H1 (cell line): ENCODE results near the gene FAM227B. TPM values are rescaled to one million over a fixed set of nuclear protein-coding genes. Genes with fewer than 3 reads are reported as not detected.

Experiments
- CTCF ChIA-PET: fragments of 300-600 bp; sonication (Branson Sonifier 250); formaldehyde crosslinking; loops from one replicate; lab custom pipeline; 2021; ENCODE audit not compliant: partially characterized antibody; lab: Charles Lee
- POLR2A ChIA-PET: fragments of 300-600 bp; sonication (Branson Sonifier 250); formaldehyde crosslinking; loops from one replicate; lab custom pipeline; 2021; ENCODE audit warnings: inconsistent platforms; ENCODE audit not compliant: partially characterized antibody; lab: Charles Lee
- DNase-seq, 2 experiments: peaks; one replicate each; pipeline versions ENCODE4 v3.0.0 to v3.0.0-alpha.2; 2010 to 2022; ENCODE audit warnings: low spot score in 2 of 2, low read depth in 1 of 2, mixed read lengths in 1 of 2
- FAIRE-seq: peaks from 2 replicates; lab custom pipeline; 2011; peaks lifted over from hg19 to GRCh38; lab: Jason Lieb, UNC
- H2AFZ ChIP-seq: 2 replicates; pipeline ENCODE4 v1.8.1; 2012; ENCODE audit warnings: low read length, inconsistent platforms
- H2AK5ac ChIP-seq: 2 replicates; pipeline ENCODE4 v1.6.1; 2013; ENCODE audit warnings: low read depth, low read length
- H2BK120ac ChIP-seq: replicated peaks from 2 replicates; pipeline ENCODE3; 2013; ENCODE audit warnings: low read depth, low read length, inconsistent platforms
- H2BK12ac ChIP-seq: 2 replicates; pipeline ENCODE4 v1.6.1; 2013; ENCODE audit warnings: low read depth, low read length
- H2BK15ac ChIP-seq: 2 replicates; pipeline ENCODE4 v1.6.1; 2013; ENCODE audit warnings: low read length
- H2BK20ac ChIP-seq: 2 replicates; pipeline ENCODE4 v1.6.1; 2013; ENCODE audit warnings: low read length
- H2BK5ac ChIP-seq: 2 replicates; pipeline ENCODE4 v1.6.1; 2013; ENCODE audit warnings: low read depth, low read length
- H3K14ac ChIP-seq: 2 replicates; pipeline ENCODE4 v1.6.1; 2013; ENCODE audit warnings: inconsistent platforms; ENCODE audit not compliant: insufficient read length
- H3K18ac ChIP-seq: 2 replicates; pipeline ENCODE4 v1.6.1; 2013; ENCODE audit warnings: low read length; ENCODE audit errors: extremely low read depth
- H3K23ac ChIP-seq: 2 replicates; pipeline ENCODE4 v1.6.1; 2013; ENCODE audit warnings: inconsistent platforms; ENCODE audit not compliant: insufficient read length
- H3K23me2 ChIP-seq: 2 replicates; pipeline ENCODE4 v1.6.1; 2013; ENCODE audit warnings: low read depth, low read length
- H3K27ac ChIP-seq: 2 replicates; pipeline ENCODE4 v1.6.1; 2011; ENCODE audit warnings: low read depth, low read length, inconsistent platforms
- H3K27me3 ChIP-seq, 4 experiments: replicated peaks in 1 of 4; 1 replicate in 1 of 4; 2 replicates in 3 of 4; pipeline versions ENCODE4 v1.6.1 to v1.8.1; 2011 to 2013; ENCODE audit warnings: low read length in 3 of 4, mild to moderate bottlenecking in 3 of 4, inconsistent platforms in 2 of 4, mixed read lengths in 2 of 4, moderate library complexity in 1 of 4; ENCODE audit not compliant: control insufficient read depth in 3 of 4, insufficient read depth in 3 of 4; ENCODE audit errors: extremely low read depth in 1 of 4
- H3K36me3 ChIP-seq, 4 experiments: 2 replicates each; pipeline versions ENCODE4 v1.6.1 to v1.8.1; 2011 to 2013; ENCODE audit warnings: mild to moderate bottlenecking in 4 of 4, low read length in 3 of 4, moderate library complexity in 2 of 4, control low read depth in 1 of 4, inconsistent platforms in 1 of 4; ENCODE audit not compliant: insufficient read depth in 4 of 4, control insufficient read depth in 2 of 4
- H3K4ac ChIP-seq: replicated peaks from 2 replicates; pipeline ENCODE3; 2013; ENCODE audit warnings: low read length, low read depth, mixed read lengths, inconsistent platforms; ENCODE audit not compliant: insufficient read length
- H3K4me1 ChIP-seq, 4 experiments: replicated peaks in 1 of 4; 1 replicate in 1 of 4; 2 replicates in 3 of 4; pipeline versions ENCODE4 v1.6.1 to v1.8.1; 2011 to 2013; ENCODE audit warnings: low read length in 3 of 4, inconsistent platforms in 2 of 4, mixed read lengths in 1 of 4; ENCODE audit not compliant: insufficient read depth in 4 of 4, control insufficient read depth in 3 of 4
- H3K4me2 ChIP-seq, 2 experiments: 2 replicates each; pipeline versions ENCODE4 v1.6.1 to v1.8.1; 2011 to 2013; ENCODE audit warnings: low read depth in 2 of 2, low read length in 2 of 2, control low read depth in 1 of 2, inconsistent platforms in 1 of 2, mild to moderate bottlenecking in 1 of 2; ENCODE audit not compliant: insufficient read depth in 1 of 2
- H3K4me3 ChIP-seq, 4 experiments: fragments of 200-600, 300-600 bp in 1 of 4; sonication (generic), shearing (Covaris generic), sonication (Bioruptor Twin) in 1 of 4; 2 replicates each; pipeline versions ENCODE4 v1.5.1 to v1.8.1; 2011 to 2016; ENCODE audit warnings: low read length in 4 of 4, low read depth in 3 of 4, control low read depth in 2 of 4, inconsistent platforms in 2 of 4, mild to moderate bottlenecking in 2 of 4, mixed read lengths in 1 of 4, moderate library complexity in 1 of 4; ENCODE audit not compliant: insufficient read depth in 2 of 4; ENCODE audit errors: extremely low read depth in 1 of 4
- H3K56ac ChIP-seq: replicated peaks from 2 replicates; pipeline ENCODE3; 2013; ENCODE audit warnings: low read depth, mild to moderate bottlenecking, mixed read lengths, low read length, inconsistent platforms; ENCODE audit not compliant: insufficient read length
- H3K79me1 ChIP-seq: 2 replicates; pipeline ENCODE4 v1.6.1; 2013; ENCODE audit warnings: low read depth, low read length, control low read depth
- H3K79me2 ChIP-seq, 2 experiments: 2 replicates each; pipeline versions ENCODE4 v1.6.1 to v1.8.1; 2012 to 2013; ENCODE audit warnings: low read length in 2 of 2, mild to moderate bottlenecking in 2 of 2, inconsistent platforms in 1 of 2; ENCODE audit not compliant: insufficient read depth in 2 of 2, control insufficient read depth in 1 of 2
- H3K9ac ChIP-seq, 4 experiments: replicated peaks in 1 of 4; 1 replicate in 1 of 4; 2 replicates in 3 of 4; pipeline versions ENCODE4 v1.6.1 to v1.8.1; 2011 to 2013; ENCODE audit warnings: low read depth in 3 of 4, low read length in 3 of 4, control low read depth in 2 of 4, mild to moderate bottlenecking in 2 of 4, moderate library complexity in 2 of 4, inconsistent platforms in 1 of 4; ENCODE audit errors: extremely low read depth in 1 of 4
- H3K9me3 ChIP-seq, 2 experiments: 2 replicates each; pipeline versions ENCODE4 v1.6.1 to v1.8.1; 2012 to 2013; ENCODE audit warnings: mild to moderate bottlenecking in 2 of 2, moderate library complexity in 2 of 2, control low read depth in 1 of 2, inconsistent platforms in 1 of 2, low read depth in 1 of 2, low read length in 1 of 2, mixed read lengths in 1 of 2; ENCODE audit not compliant: insufficient read depth in 2 of 2
- H4K20me1 ChIP-seq, 2 experiments: replicated peaks in 1 of 2; 2 replicates each; pipeline versions ENCODE3 to v1.8.1; 2011 to 2013; ENCODE audit warnings: inconsistent platforms in 2 of 2, low read length in 2 of 2, mild to moderate bottlenecking in 1 of 2; ENCODE audit not compliant: insufficient read depth in 2 of 2, control insufficient read depth in 1 of 2
- H4K5ac ChIP-seq: 2 replicates; pipeline ENCODE4 v1.6.1; 2013; ENCODE audit warnings: low read length, low read depth, mixed read lengths, inconsistent platforms; ENCODE audit not compliant: insufficient read length
- H4K8ac ChIP-seq: 2 replicates; pipeline ENCODE4 v1.8.0; 2013; ENCODE audit warnings: mild to moderate bottlenecking, moderate library complexity, low read length, inconsistent platforms; ENCODE audit not compliant: insufficient read depth; ENCODE audit errors: extremely low read depth
- H4K91ac ChIP-seq: replicated peaks from 2 replicates; pipeline ENCODE3; 2013; ENCODE audit warnings: low read length, mixed read lengths, inconsistent platforms; ENCODE audit not compliant: insufficient read length
- CTCF ChIP-seq, 3 experiments: IDR thresholded peaks; 1 replicate in 2 of 3; 2 replicates in 1 of 3; pipeline versions ENCODE4 v1.5.1 to v1.6.1; 2011; ENCODE audit warnings: low read length in 3 of 3, mild to moderate bottlenecking in 3 of 3, inconsistent platforms in 2 of 3, low read depth in 1 of 3, moderate library complexity in 1 of 3; ENCODE audit not compliant: insufficient read depth in 1 of 3; ENCODE audit errors: control extremely low read depth in 1 of 3
- RAD21 ChIP-seq, 2 experiments: IDR thresholded peaks in 1 of 2; conservative IDR thresholded peaks in 1 of 2; 2 replicates each; pipeline ENCODE4 v1.6.1; 2011; ENCODE audit warnings: low read depth in 2 of 2, low read length in 2 of 2, improper control_type of control experiment in 1 of 2, inconsistent platforms in 1 of 2, mild to moderate bottlenecking in 1 of 2, moderate library complexity in 1 of 2
- SUZ12 ChIP-seq: fragments of 200-600 bp; sonication (generic); IDR thresholded peaks from 2 replicates; pipeline ENCODE4 v1.6.1; 2012; ENCODE audit warnings: mild to moderate bottlenecking, inconsistent platforms, low read length, moderate library complexity, mixed read lengths
- WGBS, 2 experiments: shearing (Covaris generic) in 1 of 2; methylation state at CpG; one replicate each; pipeline versions ENCODE4 v1.1.6 to v1.1.7; 2013 to 2015; ENCODE audit warnings: low lambda C conversion rate in 2 of 2, mixed read lengths in 2 of 2, inconsistent platforms in 1 of 2, low coverage in 1 of 2, missing lambda C conversion rate in 1 of 2; ENCODE audit not compliant: insufficient replicate concordance in 2 of 2, insufficient coverage in 1 of 2, insufficient read length in 1 of 2; ENCODE audit errors: extremely low coverage in 1 of 2, missing lambda C conversion rate in 1 of 2; 5-methylcytosine and 5-hydroxymethylcytosine counted together
- polyA plus RNA-seq, 7 experiments: library from polyadenylated mRNA; depleted of rRNA in 3 of 7; stranded (reverse) in 5 of 7; unstranded in 2 of 7; fragments of >200 nt in 5 of 7; fragments of 200-250 nt in 2 of 7; gene quantifications; 1 replicate in 5 of 7; 2 replicates in 1 of 7; 4 replicates in 1 of 7; pipeline versions ENCODE4 v1.2.1 to v1.2.3, GENCODE V29; 2011 to 2013; ENCODE audit warnings: missing spikeins in 2 of 7, mixed read lengths in 2 of 7
- total RNA-seq: library from RNA; stranded (reverse); fragmentation: NEBNext Ultra II Directional; extraction: Animal tissue kit (Norgen Biotek cat#: 25700); gene quantifications from 2 replicates; pipeline ENCODE4 v1.2.1, GENCODE V29; 2021

The FAM227B gene
- total and polyA plus RNA-seq, 2 of the 8 experiments (the other 6 are each of a cell fraction or from before 2014, with no cell fraction given), result 4.0 to 6.5 TPM

GRCh38 chr15:49622561-49622960 is 1.9 kb upstream of the FAM227B start:
- Histone ChIP-seq H2BK15ac (no peak overlapping the region), H3K4me1 (peaks cover 0 to 4% (median 2%) of the 10 kb centered on the region in 4 experiments; a peak in 3 of 7 replicates), H3K27me3 (no peaks in the 10 kb centered on the region), H2BK5ac (no peak overlapping the region), H3K23me2 (no peaks in the 10 kb centered on the region), H3K9ac (no peak overlapping the region), H2BK20ac (no peak overlapping the region), H2BK120ac (no peak overlapping the region), H2AK5ac (no peak overlapping the region), H3K79me2 (peaks cover 0 to 53% of the 10 kb centered on the region in 2 experiments; a peak in 2 of 4 replicates), H3K4me3 (peak overlapping the region in 1 of 4 experiments; percentile 87; a peak in 2 of 8 replicates)
- 75% methylated on average over 3 of the region's 3 CpGs; no CpG with 5 or more reads in 1 of the 2 experiments for WGBS, 2 experiments
- DNase-seq, result no peak
- FAIRE-seq, result no peak
- TF ChIP-seq CTCF (IDR thresholded peaks at IDR 0.05; ENCODE audit: control extremely low read depth in 1 of 3, insufficient read depth in 1 of 3, low read depth in 1 of 3, low read length in 3 of 3) (peak in 2 of 3 experiments; percentile 11 to 32; a peak in 1 of 4 replicates), SUZ12 (no peak), RAD21 (IDR thresholded peaks at IDR 0.05 in 1 of 2, conservative IDR thresholded peaks at IDR 0.05 in 1 of 2; ENCODE audit: low read depth in 2 of 2, low read length in 2 of 2) (peak; percentile 22 to 23)
- TF ChIP-seq, all 59 proteins: peak for 2
- no peak overlapping the region for H4K5ac ChIP-seq
- H3K4me2 ChIP-seq, result peak overlapping the region; percentile 70 to 74; a peak in 2 of 4 replicates
- H2AFZ ChIP-seq, result no peak overlapping the region
- H3K23ac ChIP-seq, result no peak overlapping the region
- no peak overlapping the region for H4K8ac ChIP-seq
- no peak overlapping the region for H4K91ac ChIP-seq
- no peaks in the 10 kb centered on the region for H4K20me1 ChIP-seq
- H3K36me3 ChIP-seq, result peaks cover 0 to 24% (median 7%) of the 10 kb centered on the region in 4 experiments; a peak in 6 of 8 replicates
- no peaks in the 10 kb centered on the region; the same call in 1 of the 2 replicates for H3K79me1 ChIP-seq
- POLR2A ChIA-PET, result interaction anchor here (0.7 kb wide), 1 partner anchor 576 kb away, joined by 3 read pairs; the partner anchor contains the start of gene SECISBP2L
- no peak overlapping the region for H3K56ac ChIP-seq
- no peak overlapping the region for H3K18ac ChIP-seq
- CTCF ChIA-PET, result interaction anchor here (0.6 to 1.1 kb wide), 7 partner anchors 10 to 380 kb away, joined by 3 to 4 read pairs (median 4); no protein-coding TSS in a partner anchor
- H3K9me3 ChIP-seq, result no peaks in the 10 kb centered on the region
- no peak overlapping the region for H3K4ac ChIP-seq
- no peak overlapping the region for H2BK12ac ChIP-seq
- H3K14ac ChIP-seq, result no peak overlapping the region
- no peak overlapping the region for H3K27ac ChIP-seq
